Measurements from ENCODE around the gene GALNTL6.

Gene GALNTL6

GRCh38 chr4:171812665-171813525 is at the start of gene GALNTL6:
TSS of gene GALNTL6 (plus strand) at chr4:171813404.
- H3K4me1 Mint-ChIP-seq: peaks cover 11 to 22% of the 10 kb centered on the region in 2 donors
- peaks cover 31 to 34% of the 10 kb centered on the region in 2 donors for H3K27me3 Mint-ChIP-seq
- no peaks in the 10 kb centered on the region for H3K9me3 Mint-ChIP-seq
- peak within 1 kb of the TSS; percentile 73 for H3K27ac Mint-ChIP-seq
- peak within 1 kb of the TSS; percentile 85 to 86 for H3K4me3 Mint-ChIP-seq
- no peaks in the 10 kb centered on the region for H3K36me3 Mint-ChIP-seq
- peak; percentile 77 to 84 for ATAC-seq (replicated peaks)
- peak; percentile 9 for DNase-seq

GRCh38 chr4:171765514-171765913 is 47.7 kb upstream of the GALNTL6 start:
- ATAC-seq (replicated peaks): no peak
- no peak overlapping the region for H3K4me3 Mint-ChIP-seq
- no peaks in the 10 kb centered on the region for H3K4me1 Mint-ChIP-seq
- no peak overlapping the region for H3K27ac Mint-ChIP-seq
- no peaks in the 10 kb centered on the region for H3K36me3 Mint-ChIP-seq
- no peak for DNase-seq
- H3K9me3 Mint-ChIP-seq: peaks cover 9 to 12% of the 10 kb centered on the region in 2 donors
- no peaks in the 10 kb centered on the region for H3K27me3 Mint-ChIP-seq

GRCh38 chr4:171774642-171775190 is 38.5 kb upstream of the GALNTL6 start:
- no peak overlapping the region for H3K4me3 Mint-ChIP-seq
- no peaks in the 10 kb centered on the region for H3K27me3 Mint-ChIP-seq
- no peak overlapping the region for H3K27ac Mint-ChIP-seq
- no peak for DNase-seq
- peaks cover 5 to 9% of the 10 kb centered on the region in 2 donors for H3K9me3 Mint-ChIP-seq
- ATAC-seq (replicated peaks): no peak
- H3K4me1 Mint-ChIP-seq: no peaks in the 10 kb centered on the region
- H3K36me3 Mint-ChIP-seq: no peaks in the 10 kb centered on the region

GRCh38 chr4:171779301-171779700 is 33.9 kb upstream of the GALNTL6 start:
- no peaks in the 10 kb centered on the region for H3K27me3 Mint-ChIP-seq
- ATAC-seq (replicated peaks): no peak

GRCh38 chr4:171785388-171785787 is 27.8 kb upstream of the GALNTL6 start:
- Mint-ChIP-seq H3K36me3 (peaks cover 7 to 12% of the 10 kb centered on the region in 2 donors), H3K27ac (no peak overlapping the region), H3K9me3 (peaks cover 16 to 17% of the 10 kb centered on the region in 2 donors), H3K27me3 (no peaks in the 10 kb centered on the region), H3K4me3 (no peak overlapping the region), H3K4me1 (peaks cover 2 to 9% of the 10 kb centered on the region in 2 donors)
- no peak for DNase-seq
- no peak for ATAC-seq (replicated peaks)

More at GRCh38 chr4:171779301-171779700, 33.9 kb upstream of the GALNTL6 start:
- DNase-seq: no peak
- Mint-ChIP-seq H3K27ac (no peak overlapping the region), H3K36me3 (peaks cover 7 to 12% of the 10 kb centered on the region in 2 donors), H3K9me3 (peaks cover 16% of the 10 kb centered on the region in 2 donors), H3K4me1 (peaks cover 2 to 9% of the 10 kb centered on the region in 2 donors), H3K4me3 (no peak overlapping the region)

- H3K36me3 Mint-ChIP-seq: no peaks in the 10 kb centered on the region
- DNase-seq: no peak
- H3K27me3 Mint-ChIP-seq: peaks cover 0 to 7% of the 10 kb centered on the region in 2 donors
Observed at GRCh38 chr4:171793723-171794122, 19.5 kb upstream of the GALNTL6 start.

GRCh38 chr4:171794528-171794927 is 18.7 kb upstream of the GALNTL6 start:
- no peaks in the 10 kb centered on the region for H3K36me3 Mint-ChIP-seq
- ATAC-seq (replicated peaks): no peak
- no peak overlapping the region for H3K27ac Mint-ChIP-seq
- DNase-seq: no peak
- H3K4me1 Mint-ChIP-seq: no peaks in the 10 kb centered on the region
- H3K27me3 Mint-ChIP-seq: peaks cover 0 to 7% of the 10 kb centered on the region in 2 donors
- H3K4me3 Mint-ChIP-seq: no peak overlapping the region
- peaks cover 2 to 3% of the 10 kb centered on the region in 2 donors for H3K9me3 Mint-ChIP-seq

More at GRCh38 chr4:171793723-171794122, 19.5 kb upstream of the GALNTL6 start:
- Mint-ChIP-seq H3K4me3 (no peak overlapping the region), H3K27ac (no peak overlapping the region), H3K4me1 (no peaks in the 10 kb centered on the region), H3K9me3 (no peaks in the 10 kb centered on the region)
- no peak for ATAC-seq (replicated peaks)

GRCh38 chr4:171809854-171810253 is 3.4 kb upstream of the GALNTL6 start:
- H3K36me3 Mint-ChIP-seq: no peaks in the 10 kb centered on the region
- peaks cover 11 to 22% of the 10 kb centered on the region in 2 donors for H3K4me1 Mint-ChIP-seq
- no peak overlapping the region for H3K27ac Mint-ChIP-seq
- ATAC-seq (replicated peaks): no peak
- H3K27me3 Mint-ChIP-seq: peaks cover 28 to 30% of the 10 kb centered on the region in 2 donors
- no peak for DNase-seq
- no peaks in the 10 kb centered on the region for H3K9me3 Mint-ChIP-seq
- H3K4me3 Mint-ChIP-seq: no peak overlapping the region

- Mint-ChIP-seq H3K27ac (peak overlapping the region; percentile 51), H3K9me3 (no peaks in the 10 kb centered on the region), H3K27me3 (peaks cover 31 to 34% of the 10 kb centered on the region in 2 donors), H3K4me3 (peak overlapping the region; percentile 85 to 86), H3K4me1 (peaks cover 11 to 22% of the 10 kb centered on the region in 2 donors), H3K36me3 (no peaks in the 10 kb centered on the region)
- ATAC-seq (replicated peaks) (peak in 1 of 2 donors; percentile 2), DNase-seq (no peak)
Observed at GRCh38 chr4:171812333-171812664, 905 bp upstream of the GALNTL6 start.

GRCh38 chr4:171813526-171814250 is 484 bp downstream of the GALNTL6 start:
- ATAC-seq (replicated peaks) (peak; percentile 42 to 49), DNase-seq (no peak)
- Mint-ChIP-seq H3K27me3 (peaks cover 31 to 34% of the 10 kb centered on the region in 2 donors), H3K4me1 (peaks cover 11 to 22% of the 10 kb centered on the region in 2 donors), H3K27ac (peak overlapping the region; percentile 73), H3K4me3 (peak overlapping the region; percentile 85 to 86), H3K9me3 (no peaks in the 10 kb centered on the region), H3K36me3 (no peaks in the 10 kb centered on the region)

GRCh38 chr4:171814545-171814944 is 1.3 kb downstream of the GALNTL6 start:
- DNase-seq (no peak), ATAC-seq (replicated peaks) (no peak)
- peaks cover 31 to 34% of the 10 kb centered on the region in 2 donors for H3K27me3 Mint-ChIP-seq
- H3K4me3 Mint-ChIP-seq: peak overlapping the region in 1 of 2 donors; percentile 85
- H3K36me3 Mint-ChIP-seq: no peaks in the 10 kb centered on the region
- no peaks in the 10 kb centered on the region for H3K9me3 Mint-ChIP-seq
- H3K27ac Mint-ChIP-seq: no peak overlapping the region
- H3K4me1 Mint-ChIP-seq: peaks cover 11 to 22% of the 10 kb centered on the region in 2 donors

- H3K4me1 Mint-ChIP-seq: peaks cover 11 to 20% of the 10 kb centered on the region in 2 donors
- DNase-seq (no peak), ATAC-seq (replicated peaks) (no peak)
- no peaks in the 10 kb centered on the region for H3K9me3 Mint-ChIP-seq
- H3K27ac Mint-ChIP-seq: no peak overlapping the region
- H3K4me3 Mint-ChIP-seq: no peak overlapping the region
- peaks cover 24 to 32% of the 10 kb centered on the region in 2 donors for H3K27me3 Mint-ChIP-seq
- H3K36me3 Mint-ChIP-seq: no peaks in the 10 kb centered on the region
Observed at GRCh38 chr4:171817026-171817425, 3.8 kb downstream of the GALNTL6 start.

- H3K4me1 Mint-ChIP-seq: no peaks in the 10 kb centered on the region
- no peak for DNase-seq
- no peaks in the 10 kb centered on the region for H3K27me3 Mint-ChIP-seq
- no peak for ATAC-seq (replicated peaks)
- H3K27ac Mint-ChIP-seq: no peak overlapping the region
- no peaks in the 10 kb centered on the region for H3K9me3 Mint-ChIP-seq
- H3K36me3 Mint-ChIP-seq: no peaks in the 10 kb centered on the region
- no peak overlapping the region for H3K4me3 Mint-ChIP-seq
Observed at GRCh38 chr4:171834640-171835039, 21.4 kb downstream of the GALNTL6 start.

- Mint-ChIP-seq H3K9me3 (peaks cover 0 to 6% of the 10 kb centered on the region in 2 donors), H3K27ac (no peak overlapping the region), H3K36me3 (no peaks in the 10 kb centered on the region), H3K27me3 (peaks cover 0 to 5% of the 10 kb centered on the region in 2 donors), H3K4me1 (no peaks in the 10 kb centered on the region), H3K4me3 (no peak overlapping the region)
- DNase-seq (no peak), ATAC-seq (replicated peaks) (no peak)
Observed at GRCh38 chr4:171843456-171843855, 30.3 kb downstream of the GALNTL6 start.
